GM12801 (cell line): ENCODE measurements around the gene KATNB1.

Experiments used
- CTCF ChIP-seq: IDR thresholded peaks from one replicate; pipeline ENCODE4 v1.5.1; 2011; ENCODE audit warnings: control low read depth; ENCODE audit not compliant: insufficient read length; ENCODE audit errors: extremely low read depth

KATNB1 gene

DNA sequence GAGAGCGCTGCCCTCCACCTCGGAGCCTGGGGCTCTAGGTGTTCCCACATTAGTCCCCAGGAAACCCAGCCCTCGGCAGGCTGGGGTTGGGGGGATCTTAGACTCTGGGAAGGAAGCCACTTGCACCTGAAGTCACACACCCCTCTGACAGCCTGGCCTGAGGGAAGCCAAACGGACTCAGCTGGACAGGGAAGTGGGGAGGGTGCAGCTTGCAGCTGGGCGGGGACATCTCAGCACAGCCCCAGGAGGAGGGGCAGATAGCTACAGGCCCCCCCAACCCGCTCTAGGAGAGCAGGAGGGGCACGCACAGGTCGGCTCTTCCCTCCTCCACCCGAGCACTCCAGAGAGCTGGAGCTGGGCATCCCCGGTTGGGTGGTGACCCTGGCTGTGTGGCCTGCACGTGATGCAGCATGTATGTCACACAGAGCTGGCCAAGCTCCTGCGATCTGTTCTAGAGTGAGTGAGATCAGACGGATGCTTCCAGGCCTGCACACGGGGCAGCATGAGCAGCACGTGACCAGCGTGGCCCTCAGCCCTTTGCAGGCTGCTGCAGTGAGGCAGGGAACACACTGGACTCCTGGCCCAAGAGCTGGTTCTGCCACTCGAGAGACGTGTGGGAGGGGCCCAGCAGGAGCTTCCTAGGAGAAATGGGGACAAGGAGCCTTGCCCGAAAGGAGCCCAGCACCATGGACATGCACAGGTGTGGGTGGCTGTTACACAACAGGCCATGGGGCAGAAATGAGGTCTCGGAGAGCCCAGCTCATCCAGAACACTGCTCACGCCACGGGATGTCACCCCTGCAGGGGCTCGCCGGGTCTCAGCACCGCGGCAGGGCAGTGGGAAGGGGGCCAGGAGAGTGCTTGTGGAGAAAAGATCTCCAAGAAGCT is 51.3 kb downstream of the KATNB1 start:
- TF ChIP-seq CTCF: no peak

DNA sequence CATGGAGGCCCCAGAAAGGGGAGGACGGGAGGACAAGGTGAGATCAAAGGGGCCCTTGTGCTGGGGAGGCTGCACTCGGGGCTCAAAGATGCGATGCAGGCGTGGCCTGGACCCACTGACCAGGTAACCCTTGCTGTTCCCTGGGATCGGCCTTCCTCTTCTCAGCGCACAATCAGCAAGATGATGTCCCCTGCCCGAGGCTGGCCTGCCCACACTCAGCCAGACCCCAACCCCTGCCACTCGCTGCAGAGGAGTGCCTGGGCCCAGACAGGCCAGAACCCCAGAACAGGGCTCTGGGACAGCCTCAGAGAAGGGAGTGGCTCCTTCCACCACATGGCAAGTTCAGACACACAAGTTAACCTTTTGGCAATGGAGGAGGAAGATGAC is 51.9 kb downstream of the KATNB1 start:
- no peak for TF ChIP-seq CTCF

- TF ChIP-seq CTCF: no peak
These were observed 52.8 kb downstream of the KATNB1 start for GRCh38 chr16:57788252-57788841.

DNA sequence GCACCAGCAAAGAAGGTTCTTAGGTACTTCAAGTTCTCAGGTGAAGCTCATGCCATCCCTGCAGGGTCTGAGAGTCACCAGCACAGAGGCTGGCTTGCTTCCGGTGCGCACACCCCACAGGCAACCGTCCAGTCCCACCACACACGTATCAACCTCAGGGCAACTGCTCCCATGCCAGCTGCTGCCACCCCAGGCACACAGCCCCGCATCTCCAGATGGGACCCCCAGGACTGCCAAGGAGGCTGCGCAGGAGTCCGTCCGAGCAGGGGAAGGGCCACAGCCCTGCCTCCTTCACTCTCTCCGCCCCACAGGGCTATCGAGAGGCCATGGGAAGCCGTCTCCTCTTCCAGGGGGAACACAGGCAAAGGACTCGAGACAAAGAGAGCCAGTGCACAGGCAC is 53.4 kb downstream of the KATNB1 start:
- TF ChIP-seq CTCF: no peak

DNA sequence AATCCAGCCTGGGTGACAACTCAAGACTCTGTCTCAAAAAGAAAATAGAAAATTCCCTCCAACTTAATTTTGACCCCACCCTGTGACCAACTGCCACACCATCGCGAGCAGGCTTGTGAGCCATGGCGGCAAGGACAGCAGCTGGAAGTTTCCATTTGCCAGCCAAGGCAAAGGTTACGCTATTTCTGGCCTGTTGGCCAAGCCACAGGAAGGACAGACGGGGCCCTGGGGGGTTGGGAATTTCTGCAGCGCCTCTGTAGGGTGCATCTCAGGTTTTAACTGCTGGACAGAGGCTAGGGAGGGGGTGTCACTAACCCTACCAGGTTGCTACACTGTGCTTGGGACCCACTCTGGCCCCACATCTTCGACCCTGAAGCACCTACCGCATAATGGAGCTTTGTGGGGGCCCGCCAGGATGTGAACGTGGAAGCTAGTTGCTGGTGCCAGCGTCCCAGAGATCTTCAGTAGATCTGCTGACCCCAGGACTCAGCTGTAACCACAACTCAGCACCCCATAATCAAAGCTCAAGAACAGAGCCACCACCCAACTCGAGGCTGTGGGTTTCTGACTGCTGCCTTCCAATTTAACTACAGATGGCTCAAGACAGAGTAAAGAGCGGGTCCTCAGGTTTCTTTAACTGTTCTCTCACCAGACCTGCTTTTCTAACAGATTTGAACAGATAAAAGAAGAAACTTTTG is 55.8 kb downstream of the KATNB1 start:
- TF ChIP-seq CTCF: no peak

- TF ChIP-seq CTCF: no peak
These were observed 56.4 kb downstream of the KATNB1 start for GRCh38 chr16:57791893-57792461.

- TF ChIP-seq CTCF: no peak
These were observed 59.4 kb downstream of the KATNB1 start for GRCh38 chr16:57794849-57795430.
